Fibroblast of pulmonary artery (primary cell): Measurements from ENCODE around the gene ITPR1.

ENCODE experiments used
- DNase-seq: peaks from one replicate; pipeline ENCODE4 v3.0.0-alpha.2; 2010; ENCODE audit warnings: low read depth
- H3K4me3 ChIP-seq: replicated peaks from 2 replicates; pipeline ENCODE4 v1.5.1; 2011; ENCODE audit warnings: low read depth, mild to moderate bottlenecking, control low read depth, low read length, moderate library complexity
- TF ChIP-seq, protein P1 (sequence below): IDR thresholded peaks from 2 replicates; pipeline ENCODE4 v1.5.1; 2011; ENCODE audit warnings: mild to moderate bottlenecking, control low read depth, low read length, inconsistent platforms; ENCODE audit errors: missing control alignments

Gene ITPR1

DNA sequence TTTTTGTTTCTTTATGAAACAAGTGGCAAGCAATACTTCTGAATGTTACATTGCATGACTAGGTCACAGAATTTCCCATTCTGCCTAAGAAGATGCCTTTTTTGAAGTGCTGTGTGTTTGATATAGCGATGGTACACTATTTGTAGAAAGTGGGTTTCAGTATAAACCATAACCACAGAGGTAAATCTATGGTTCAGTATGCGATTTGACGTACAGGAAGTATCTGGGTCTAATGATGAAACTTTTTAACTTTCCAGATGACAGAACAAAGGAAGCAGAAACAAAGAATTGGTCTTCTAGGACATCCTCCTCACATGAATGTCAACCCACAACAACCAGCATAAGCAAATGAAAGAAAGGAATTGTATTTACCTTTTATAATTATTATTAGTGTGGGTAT, 352.7 kb downstream of the ITPR1 start:
- TF ChIP-seq, protein P1, sequence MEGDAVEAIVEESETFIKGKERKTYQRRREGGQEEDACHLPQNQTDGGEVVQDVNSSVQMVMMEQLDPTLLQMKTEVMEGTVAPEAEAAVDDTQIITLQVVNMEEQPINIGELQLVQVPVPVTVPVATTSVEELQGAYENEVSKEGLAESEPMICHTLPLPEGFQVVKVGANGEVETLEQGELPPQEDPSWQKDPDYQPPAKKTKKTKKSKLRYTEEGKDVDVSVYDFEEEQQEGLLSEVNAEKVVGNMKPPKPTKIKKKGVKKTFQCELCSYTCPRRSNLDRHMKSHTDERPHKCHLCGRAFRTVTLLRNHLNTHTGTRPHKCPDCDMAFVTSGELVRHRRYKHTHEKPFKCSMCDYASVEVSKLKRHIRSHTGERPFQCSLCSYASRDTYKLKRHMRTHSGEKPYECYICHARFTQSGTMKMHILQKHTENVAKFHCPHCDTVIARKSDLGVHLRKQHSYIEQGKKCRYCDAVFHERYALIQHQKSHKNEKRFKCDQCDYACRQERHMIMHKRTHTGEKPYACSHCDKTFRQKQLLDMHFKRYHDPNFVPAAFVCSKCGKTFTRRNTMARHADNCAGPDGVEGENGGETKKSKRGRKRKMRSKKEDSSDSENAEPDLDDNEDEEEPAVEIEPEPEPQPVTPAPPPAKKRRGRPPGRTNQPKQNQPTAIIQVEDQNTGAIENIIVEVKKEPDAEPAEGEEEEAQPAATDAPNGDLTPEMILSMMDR, result no peak
- H3K4me3 ChIP-seq, result no peak overlapping the region
- no peak for DNase-seq

DNA sequence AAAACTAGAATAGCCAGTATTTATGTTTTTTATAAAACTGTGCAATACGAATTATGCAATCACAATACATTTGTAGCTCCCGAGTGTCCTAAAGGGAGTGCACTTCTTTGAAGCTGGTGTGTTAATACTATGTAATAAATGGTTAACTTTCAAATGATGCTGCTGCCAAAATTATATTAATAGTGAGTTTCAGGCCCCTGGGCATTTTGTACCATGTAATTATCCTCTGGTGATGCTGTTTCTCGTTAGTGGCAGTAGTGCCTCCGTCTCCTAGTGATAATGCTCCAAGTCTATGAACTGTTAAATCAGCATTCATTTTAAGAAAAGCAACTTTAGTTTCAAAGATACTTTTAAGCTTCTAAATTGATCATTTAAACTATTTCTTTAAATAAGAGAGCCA, 353.4 kb downstream of the ITPR1 start:
- H3K4me3 ChIP-seq, result no peak overlapping the region
- TF ChIP-seq, protein P1, result no peak
- no peak for DNase-seq

DNA sequence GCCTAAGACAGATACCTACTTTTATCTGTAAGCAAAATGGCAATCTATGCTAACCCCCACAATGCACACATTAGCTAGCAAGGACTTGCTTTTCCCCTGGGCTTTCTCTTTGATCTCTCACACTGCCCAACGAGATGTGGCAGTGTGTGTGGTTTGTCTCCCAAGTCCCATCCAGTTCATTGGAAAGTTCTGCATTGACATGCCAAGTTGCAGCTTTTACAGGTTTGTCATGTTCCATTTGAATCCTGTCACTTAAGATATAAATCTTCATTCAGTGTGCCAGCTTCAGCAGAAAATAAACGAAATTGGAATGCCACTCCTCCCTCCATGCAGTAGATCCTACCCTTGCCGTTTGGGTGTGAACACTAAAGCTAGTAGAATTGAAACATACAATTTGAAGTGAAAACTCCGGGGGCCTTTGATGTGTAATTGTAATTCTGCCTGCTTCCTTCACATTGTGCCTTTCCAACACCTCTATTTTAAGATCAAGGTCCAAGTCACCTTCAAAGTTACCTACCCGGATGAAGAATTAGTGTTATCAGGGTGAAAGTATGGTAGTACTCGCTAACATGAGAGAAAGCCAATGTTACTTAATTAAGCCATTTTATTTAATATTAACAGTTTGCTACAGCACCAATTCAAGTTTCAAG, 355.2 kb downstream of the ITPR1 start:
- H3K4me3 ChIP-seq, result no peak overlapping the region
- TF ChIP-seq, protein P1, result no peak
- no peak for DNase-seq

DNA sequence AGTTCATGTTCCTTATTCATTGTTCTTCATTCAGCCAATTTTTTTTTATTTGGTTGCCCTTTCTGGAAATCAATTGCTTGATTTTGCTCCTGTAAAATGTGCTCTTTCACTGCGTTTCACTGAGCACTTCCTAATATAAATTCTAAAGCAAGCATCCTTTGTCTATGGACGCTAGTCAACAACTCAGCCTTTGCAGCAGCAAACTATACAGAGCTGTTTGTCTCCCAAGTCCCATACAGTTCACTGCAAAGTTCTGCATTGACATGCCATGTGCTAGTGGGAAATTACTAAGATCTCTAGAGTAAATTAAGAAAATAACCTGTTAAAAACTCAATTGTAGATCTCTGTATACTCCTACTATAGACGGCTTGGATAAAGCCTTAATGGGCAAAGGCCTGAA, 356.0 kb downstream of the ITPR1 start:
- no peak overlapping the region for H3K4me3 ChIP-seq
- TF ChIP-seq, protein P1, result no peak
- no peak for DNase-seq

DNA sequence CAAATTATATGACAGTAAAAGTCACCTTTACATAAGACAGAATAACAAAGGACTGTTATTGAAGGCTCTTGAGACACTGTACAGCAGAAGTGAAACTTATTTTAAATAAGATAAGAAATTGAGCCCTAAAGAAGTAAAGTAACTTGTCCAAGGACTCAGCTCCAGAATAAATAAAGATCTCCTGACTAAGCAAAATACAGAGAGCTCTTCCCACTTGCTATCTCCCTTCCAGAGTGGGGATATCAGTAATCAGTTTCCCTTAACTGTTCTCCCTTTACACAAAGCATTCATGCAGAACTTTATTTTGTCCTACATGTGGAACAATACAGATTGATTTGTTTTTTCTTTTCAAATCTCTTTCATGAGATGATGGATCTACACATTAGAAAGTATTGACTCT, 356.6 kb downstream of the ITPR1 start:
- DNase-seq, result no peak
- TF ChIP-seq, protein P1, result no peak
- no peak overlapping the region for H3K4me3 ChIP-seq

DNA sequence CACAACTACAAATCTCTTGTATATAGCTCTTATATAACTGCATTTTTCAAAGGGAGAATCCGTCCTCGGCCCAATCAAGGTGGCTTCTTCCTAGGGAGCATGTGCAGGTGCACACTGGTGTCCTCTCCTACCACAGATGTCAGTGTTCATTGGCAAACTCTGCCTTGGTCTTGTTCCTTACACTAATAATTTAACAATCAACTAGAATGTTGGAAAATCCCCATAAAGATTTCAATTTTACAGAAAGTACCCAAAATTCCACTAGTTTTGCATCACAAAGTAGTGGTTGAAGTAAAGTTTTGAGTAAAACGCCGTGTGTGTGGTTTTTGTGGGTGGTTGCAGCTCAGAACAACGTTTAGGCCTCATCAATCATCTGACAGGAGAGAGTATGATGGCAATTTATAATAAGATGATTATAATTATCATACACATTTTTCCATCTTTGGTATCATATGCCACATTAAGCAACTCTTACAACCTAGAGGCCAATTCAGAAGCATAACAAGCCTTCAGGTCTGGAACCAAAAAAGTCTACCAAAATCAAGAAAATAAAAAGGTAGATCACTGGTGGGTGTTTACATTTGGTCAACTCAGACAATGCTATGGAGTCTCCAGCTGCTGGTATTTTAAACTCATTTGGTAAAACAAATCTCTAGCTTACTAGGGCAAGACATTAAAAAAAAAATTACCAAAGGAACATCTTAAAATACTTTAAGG, 357.2 kb downstream of the ITPR1 start:
- no peak overlapping the region for H3K4me3 ChIP-seq
- no peak for DNase-seq
- TF ChIP-seq, protein P1, result no peak

DNA sequence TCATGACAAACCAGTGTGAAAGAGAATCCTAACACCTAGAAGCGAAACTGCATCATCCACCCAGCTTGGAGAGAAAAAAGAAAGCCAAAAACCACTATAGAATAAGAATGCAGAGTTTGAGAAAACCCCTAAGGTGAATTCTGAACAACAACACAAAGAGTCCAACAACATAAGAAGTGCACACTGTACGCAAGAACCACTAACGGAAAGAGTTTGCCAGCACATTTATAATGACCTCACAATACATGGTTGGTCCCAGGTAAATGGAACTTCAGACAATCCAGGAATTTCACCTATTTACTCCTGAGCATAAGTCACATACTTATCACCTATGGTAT, 357.7 kb downstream of the ITPR1 start:
- no peak for DNase-seq
- TF ChIP-seq, protein P1, result no peak
- H3K4me3 ChIP-seq, result no peak overlapping the region
